Loucy (cell line): Measurements from ENCODE around the gene LTBP2.

ENCODE experiments used
- CTCF ChIP-seq: fragments of 200-600 bp; sonication (generic); conservative IDR thresholded peaks from 2 replicates; pipeline ENCODE4 v1.5.1; 2014; ENCODE audit warnings: mild to moderate bottlenecking, antibody characterized with exemption, low read length
- EZH2phosphoT487 ChIP-seq: fragments of 200-600 bp; IDR thresholded peaks from 2 replicates; pipeline ENCODE4 v1.6.1; 2018; ENCODE audit warnings: antibody characterized with exemption, mild to moderate bottlenecking, moderate library complexity, borderline replicate concordance

GRCh38 chr14:74645756-74646470, 33.9 kb upstream of the LTBP2 start:
- TF ChIP-seq CTCF (no peak), EZH2phosphoT487 (no peak)
